GM20431 (cell line): ENCODE data around the gene KRTAP3-3.

Experiments
- in situ Hi-C: fragments of 300-500 bp; cut with MseI, MboI; formaldehyde crosslinking; loops from one replicate; pipeline ENCODE4 v1.15.0; 2020; ENCODE audit warnings: low sequenced_read_pairs; ENCODE audit not compliant: unreplicated experiment

KRTAP3-3 gene

GRCh38 chr17:40962059-40962561 is 31.9 kb downstream of the KRTAP3-3 start:
- in situ Hi-C loops: no loop called here

GRCh38 chr17:40961591-40961990 is 32.4 kb downstream of the KRTAP3-3 start:
- in situ Hi-C loops: no loop called here

- in situ Hi-C loops: no loop called here
Measured at GRCh38 chr17:40960144-40960543, 33.8 kb downstream of the KRTAP3-3 start.

DNA sequence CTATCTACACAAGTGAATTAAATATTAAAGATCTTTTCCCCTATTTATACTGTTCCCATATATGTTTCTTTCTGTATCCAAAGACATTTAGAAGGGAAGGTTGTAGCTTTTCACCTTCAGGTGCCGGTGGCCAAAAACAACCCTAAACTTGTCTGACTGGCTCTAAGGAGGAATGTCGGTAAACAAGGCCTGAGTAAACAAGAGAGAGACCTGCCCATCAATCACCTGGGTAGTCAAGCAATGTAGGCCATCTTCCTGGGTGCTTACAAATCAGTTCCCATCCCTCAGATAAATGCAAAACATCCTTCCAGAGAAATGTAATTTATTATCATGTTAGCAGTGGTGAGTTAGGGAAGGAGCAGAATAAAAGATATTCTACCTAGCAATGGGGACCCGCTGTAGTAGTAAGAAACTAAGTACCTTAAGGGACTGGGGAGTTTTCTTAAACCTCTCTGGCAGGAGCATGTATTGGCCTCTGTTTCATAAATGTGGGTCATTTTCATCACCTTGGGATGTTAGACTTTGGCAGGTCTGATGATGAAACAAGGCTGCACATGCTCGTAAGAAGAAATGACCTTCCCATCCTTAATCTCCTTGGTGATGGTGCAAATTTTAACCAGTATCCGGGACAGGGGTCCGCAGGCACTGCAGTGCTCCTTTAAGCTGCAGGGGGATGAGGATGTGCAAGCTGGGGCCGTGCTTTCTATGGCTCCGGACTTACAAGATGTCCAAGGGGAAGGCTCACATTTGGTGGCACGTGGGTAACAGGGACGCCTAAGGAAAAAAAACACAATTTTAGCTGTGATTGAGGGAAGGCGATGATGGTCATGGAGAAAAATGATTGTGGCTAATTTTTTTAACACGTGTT is 35.6 kb downstream of the KRTAP3-3 start:
- in situ Hi-C loops: no loop called here

GRCh38 chr17:40956401-40957254 is 37.3 kb downstream of the KRTAP3-3 start:
- in situ Hi-C loops: no loop called here

DNA sequence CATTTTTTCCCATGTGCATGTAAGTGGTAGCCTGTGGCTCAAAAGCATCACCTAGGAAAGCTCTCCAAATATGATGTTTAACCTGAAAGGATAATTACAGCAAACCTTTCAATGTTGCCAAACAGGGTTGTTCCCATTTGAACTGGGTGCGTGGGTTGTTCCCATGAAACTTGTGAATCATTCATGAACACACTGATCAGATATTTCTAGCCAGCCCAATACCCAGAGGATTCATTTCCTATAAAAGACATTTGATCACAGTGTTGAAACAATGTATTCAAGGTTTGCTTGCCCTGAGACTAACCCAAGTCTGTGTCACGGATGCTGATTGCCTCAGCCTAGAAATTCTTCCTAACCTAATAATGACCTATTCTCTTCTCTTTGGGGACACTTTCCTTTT is 40.1 kb downstream of the KRTAP3-3 start:
- in situ Hi-C loops: no loop called here

DNA sequence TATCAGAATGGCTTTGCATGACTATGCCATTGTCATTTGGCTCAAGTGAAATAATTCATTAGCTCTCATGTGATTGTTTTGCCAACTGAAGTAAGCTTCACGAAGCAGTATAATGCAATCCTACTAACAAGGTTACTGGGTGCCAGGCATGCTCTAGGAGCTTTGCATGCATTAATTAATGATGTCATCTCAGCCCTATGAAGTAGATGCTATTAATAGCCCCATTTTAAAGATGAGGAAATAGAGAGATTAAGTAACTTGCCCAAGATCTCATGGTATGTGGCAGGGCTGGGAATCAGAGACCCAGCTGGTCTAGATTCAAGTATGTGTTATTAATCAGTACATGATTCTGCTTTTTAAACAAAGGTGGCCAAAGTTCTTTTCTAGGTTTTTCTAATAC is 41.3 kb downstream of the KRTAP3-3 start:
- in situ Hi-C loops: no loop called here

GRCh38 chr17:40952154-40952553 is 41.8 kb downstream of the KRTAP3-3 start:
- in situ Hi-C loops: no loop called here

DNA sequence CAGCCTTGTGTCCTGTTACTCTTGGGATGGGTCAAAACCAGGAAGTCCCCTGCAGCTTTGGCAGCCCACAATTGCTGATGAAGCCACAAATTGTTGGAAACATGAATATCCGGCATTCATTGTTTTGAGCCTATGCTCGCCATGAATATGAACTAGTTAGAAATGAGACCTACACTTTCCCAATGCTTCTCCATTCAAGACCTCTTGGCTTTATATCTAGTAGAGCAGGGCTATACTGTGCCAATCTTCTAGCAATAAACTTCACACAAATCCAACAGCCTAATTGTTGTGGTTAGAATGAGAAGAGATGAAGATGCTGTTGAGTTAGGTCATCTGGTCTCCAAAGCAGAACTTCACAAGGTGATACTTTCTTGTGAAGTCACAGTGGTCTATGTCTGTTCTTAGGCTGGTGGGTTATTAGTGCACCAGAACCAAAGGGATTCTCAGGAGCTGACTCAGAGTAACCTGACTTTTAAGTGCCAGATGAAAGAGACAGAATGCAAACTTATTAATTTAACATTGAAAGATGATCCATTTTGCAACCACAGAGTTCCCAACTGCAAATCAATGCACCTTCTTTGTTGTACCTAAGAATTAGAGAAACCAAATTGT is 42.8 kb downstream of the KRTAP3-3 start:
- in situ Hi-C loops: no loop called here

GRCh38 chr17:40950176-40950575 is 43.8 kb downstream of the KRTAP3-3 start:
- in situ Hi-C loops: no loop called here

GRCh38 chr17:40949418-40949817 is 44.5 kb downstream of the KRTAP3-3 start:
- in situ Hi-C loops: no loop called here

DNA sequence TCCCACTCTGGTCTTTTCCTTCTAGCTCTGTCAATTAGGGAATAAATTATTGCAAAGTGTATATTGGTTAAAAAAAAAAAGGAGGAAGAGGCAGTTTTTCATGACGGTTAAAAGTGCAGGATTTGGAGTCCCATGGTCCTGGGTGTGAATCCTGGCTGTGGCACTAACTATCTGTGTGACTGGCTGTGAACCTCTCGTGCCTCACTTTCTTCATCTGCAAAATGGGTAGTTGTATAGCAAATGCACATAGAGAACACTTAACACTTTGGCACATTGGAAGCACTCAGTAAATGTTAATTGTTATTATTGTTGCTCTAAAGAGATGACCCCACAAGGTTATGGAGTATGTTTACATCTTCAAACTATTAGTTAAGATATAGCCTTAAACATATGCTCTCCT is 46.0 kb downstream of the KRTAP3-3 start:
- in situ Hi-C loops: no loop called here

DNA sequence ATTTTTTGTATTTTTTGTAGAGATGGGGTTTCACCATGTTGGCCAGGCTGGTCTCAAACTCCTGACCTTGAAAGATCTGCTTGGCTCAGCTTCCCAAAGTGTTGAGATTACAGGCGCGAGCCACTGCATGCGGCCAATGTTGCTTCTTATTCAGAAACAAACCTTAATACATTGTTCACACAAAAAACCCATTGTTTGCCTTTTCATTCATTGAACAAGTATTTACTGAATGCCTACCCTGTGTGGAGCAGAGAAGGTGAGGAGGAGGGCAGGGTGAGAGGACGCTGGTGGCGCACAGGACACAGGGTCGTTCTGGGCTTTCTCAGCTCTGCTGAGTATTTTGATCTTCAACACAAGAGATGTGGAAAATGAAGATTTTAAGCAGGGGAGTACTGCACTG is 48.5 kb downstream of the KRTAP3-3 start:
- in situ Hi-C loops: no loop called here

GRCh38 chr17:40944531-40944930 is 49.4 kb downstream of the KRTAP3-3 start:
- in situ Hi-C loops: no loop called here
